Neural cell (in vitro differentiated cells): Measurements from ENCODE around the gene SORCS1.

Experiments used
- CTCF ChIP-seq: fragments of 450-650 bp; IDR thresholded peaks from 2 replicates; pipeline ENCODE4 v1.5.1; 2014; ENCODE audit warnings: antibody characterized with exemption, mild to moderate bottlenecking, moderate library complexity; ENCODE audit not compliant: poor library complexity, severe bottlenecking
- POLR2AphosphoS5 ChIP-seq: IDR thresholded peaks from 2 replicates; pipeline ENCODE4 v1.6.1; 2012
- TAF1 ChIP-seq: IDR thresholded peaks from 2 replicates; pipeline ENCODE4 v1.6.1; 2012; ENCODE audit warnings: low read depth

- TF ChIP-seq CTCF = no peak
- TF ChIP-seq POLR2AphosphoS5 = no peak
- TF ChIP-seq TAF1 = no peak
These were observed 92.5 kb downstream of the SORCS1 start for GRCh38 chr10:107072028-107072427.
